CD4-positive, alpha-beta T cell treated with Interleukin-4 for 1 hour (primary cell): ENCODE results near the gene FSCN2.

Source experiments
- DNase-seq, 2 donors: peaks; one replicate each; pipeline ENCODE4 v3.0.0-alpha.2; 2020 to 2022

FSCN2 gene

DNA sequence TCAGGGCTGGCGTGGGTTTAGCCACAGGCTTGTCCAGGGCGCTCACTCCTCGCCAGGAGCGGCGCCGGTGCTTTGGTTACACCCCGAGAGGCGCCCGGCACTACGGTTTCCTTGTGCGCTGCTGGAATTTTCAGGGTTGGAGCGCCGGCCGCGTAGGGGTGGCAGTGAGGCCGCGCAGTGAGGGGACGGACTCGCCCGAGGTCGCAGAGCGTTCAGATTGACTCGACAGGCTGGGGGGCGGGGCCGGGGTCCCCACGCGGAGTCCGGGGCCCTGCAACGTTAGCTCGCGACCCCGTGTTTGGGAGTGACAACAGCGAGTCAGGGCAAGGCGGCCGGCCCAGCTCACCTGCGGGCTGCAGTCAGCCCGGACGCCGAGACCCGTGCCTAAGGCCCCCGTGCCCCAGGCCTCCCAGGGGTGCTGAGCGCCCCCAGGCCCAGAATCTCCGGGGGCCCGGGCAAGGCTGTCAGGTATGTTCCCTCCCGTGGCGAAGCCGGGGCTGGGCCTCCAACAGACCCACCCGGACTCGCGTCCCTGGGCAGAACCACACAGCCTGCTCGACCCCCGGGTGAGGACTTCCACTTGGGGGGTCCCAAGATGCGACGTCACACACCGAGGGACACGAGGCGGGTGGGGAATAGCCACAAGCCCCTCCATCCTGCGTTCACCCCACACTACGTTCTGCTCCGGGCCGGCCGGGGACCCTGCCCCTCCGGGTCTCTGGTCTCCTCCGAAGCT is 14.3 kb upstream of the FSCN2 start:
- peak in 1 of 2 donors; percentile 25 for DNase-seq

DNA sequence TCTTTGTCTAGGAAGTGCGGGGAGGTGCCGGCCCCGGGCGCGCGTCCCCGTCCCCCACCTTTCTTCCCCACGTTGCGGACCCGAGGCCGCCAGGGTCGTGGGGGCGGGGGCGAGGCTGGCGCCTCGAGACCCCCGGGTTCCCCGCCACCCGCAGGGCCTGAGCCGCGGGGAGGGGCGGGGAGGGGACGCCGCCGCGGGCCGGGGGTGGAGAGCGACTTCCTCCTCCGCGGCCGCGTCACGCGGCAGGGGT is 13.8 kb upstream of the FSCN2 start:
- DNase-seq: no peak

DNA sequence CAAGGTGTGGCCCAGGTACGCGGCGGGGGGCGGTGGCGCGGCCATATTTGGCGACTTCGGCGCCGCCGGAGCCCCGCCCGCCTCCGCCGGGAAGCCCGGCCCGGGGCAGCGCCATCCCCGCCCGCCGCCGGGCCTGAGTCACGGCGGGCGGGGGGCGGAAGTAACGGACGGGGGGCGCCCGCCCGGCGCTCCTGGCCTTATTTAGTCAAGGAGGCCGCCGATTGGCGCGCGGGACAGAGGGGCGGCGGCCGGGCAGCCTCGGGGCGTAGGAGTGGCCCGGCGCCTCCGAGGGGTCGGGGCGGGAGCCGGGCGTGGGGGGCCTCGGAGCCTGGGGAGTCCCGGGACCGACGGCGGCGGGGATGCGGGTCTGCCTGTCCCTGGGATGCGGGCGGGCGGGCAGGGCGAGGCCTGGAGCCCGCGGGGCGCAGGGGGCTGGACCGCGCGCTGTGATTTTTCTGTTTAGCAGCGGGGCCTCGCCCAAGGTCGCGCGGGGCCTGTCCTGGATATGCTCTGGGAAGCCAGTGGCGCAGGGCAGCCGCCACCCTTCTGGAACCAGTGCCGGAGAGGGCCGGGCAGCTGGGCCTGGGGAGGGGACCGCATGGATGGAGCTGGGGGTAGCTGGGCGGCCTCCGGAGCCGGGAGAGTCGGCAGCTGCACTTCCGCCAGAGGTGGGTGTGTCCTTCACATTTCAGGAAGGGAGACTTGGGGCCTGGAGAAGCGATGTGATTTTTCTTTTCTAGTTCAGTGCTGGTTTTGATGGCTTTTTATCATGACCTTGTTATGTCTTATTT is 13.2 kb upstream of the FSCN2 start:
- peak; percentile 67 to 74 for DNase-seq

DNA sequence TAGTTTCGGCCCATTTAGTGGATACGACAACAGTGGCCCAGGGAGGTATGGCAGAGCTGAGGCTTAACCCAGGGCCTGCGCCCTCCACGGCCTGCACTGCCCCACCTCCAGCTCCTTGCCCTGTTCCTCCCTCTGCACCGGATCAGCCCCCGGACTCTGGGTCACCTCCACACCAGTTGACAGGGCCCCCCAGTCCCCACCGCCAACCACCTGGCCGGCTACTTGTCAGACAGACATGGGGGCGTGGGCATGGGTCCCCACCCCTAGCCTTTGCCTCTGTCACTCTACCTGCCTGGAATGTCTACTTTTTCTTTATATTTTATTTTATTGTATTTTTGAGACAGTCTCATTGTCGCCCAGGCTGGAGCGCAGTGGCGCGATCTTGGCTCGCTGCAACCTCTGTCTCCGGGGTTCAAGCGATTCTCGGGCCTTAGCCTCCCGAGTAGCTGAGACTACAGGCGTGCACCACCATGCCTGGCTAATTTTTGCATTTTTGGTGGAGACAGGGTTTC is 12.6 kb upstream of the FSCN2 start:
- no peak for DNase-seq

DNA sequence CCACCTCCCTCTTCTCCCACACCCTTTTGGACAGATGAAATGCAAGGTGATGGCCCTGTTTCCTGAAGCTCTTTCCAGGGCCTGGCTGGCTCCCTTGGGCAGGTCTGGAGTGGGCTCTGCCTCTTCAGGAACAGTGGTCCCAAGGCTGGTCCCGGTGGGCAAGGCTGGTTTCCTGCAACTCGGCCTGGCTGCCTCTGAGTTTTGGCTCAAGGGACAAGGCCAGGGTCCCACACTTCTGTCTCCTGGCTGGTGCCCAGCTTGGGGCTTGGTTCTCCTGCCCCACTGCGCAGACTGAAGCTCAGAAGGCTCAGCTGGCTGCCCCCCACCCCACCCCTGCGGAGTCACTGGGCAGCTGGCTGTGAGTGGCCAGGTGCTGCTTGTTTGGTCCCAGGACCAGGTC is 11.7 kb upstream of the FSCN2 start:
- DNase-seq: no peak

DNA sequence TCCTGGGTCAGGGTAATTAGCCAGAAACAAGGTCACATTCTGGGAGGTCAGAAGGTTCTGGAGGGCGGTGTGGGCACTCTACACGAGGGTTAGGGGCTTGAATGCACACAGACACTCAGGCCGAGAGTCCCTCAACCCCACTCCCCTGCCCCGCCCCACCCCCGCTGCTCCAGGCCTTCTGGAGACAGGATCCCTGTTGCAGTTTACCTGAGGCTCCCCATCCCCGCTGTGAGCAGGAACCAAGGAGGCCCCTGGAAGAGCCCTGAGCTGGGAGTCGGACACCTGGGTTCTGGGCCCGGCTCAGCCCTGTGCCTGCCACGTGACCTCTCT is 11.2 kb upstream of the FSCN2 start:
- no peak for DNase-seq

DNA sequence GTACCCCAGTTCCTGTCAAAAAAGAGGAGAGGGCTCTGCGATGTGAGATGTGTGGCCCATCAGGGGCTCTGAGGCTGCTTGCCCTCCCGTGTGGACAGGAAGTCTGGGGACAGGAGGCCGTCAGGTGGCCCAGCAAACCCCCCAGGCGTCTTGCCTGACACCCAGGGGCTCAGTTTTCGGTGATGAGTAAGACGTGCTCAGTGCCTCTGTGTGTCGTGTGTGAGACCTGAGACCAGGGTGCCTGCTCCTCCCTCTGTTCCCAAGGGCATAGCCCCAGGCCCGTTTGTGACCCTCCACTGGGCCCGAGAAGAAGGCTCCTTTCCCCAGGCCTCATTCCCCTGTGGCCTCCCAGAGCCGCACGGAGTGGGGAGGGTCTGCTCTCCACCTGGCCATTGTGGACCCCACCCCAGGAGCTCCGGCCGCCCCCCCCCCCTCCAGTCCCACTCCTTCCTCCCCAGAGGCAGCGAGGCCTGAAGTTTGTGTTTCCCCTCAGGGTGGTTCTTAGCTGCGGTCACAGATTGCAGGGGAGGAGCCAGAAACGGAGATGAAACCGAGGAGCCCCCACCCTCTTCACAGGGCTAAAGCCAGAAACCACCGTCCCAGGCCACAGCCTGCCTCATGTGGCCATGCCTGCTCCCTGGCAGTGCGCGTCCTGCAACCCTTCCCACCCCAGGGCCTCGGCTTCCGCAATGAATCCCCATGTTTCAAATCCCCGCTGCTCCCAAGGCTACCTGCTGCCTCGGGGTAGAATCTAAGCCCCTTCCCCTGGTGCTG is 10.7 kb upstream of the FSCN2 start:
- DNase-seq: peak in 1 of 2 donors; percentile 67

DNA sequence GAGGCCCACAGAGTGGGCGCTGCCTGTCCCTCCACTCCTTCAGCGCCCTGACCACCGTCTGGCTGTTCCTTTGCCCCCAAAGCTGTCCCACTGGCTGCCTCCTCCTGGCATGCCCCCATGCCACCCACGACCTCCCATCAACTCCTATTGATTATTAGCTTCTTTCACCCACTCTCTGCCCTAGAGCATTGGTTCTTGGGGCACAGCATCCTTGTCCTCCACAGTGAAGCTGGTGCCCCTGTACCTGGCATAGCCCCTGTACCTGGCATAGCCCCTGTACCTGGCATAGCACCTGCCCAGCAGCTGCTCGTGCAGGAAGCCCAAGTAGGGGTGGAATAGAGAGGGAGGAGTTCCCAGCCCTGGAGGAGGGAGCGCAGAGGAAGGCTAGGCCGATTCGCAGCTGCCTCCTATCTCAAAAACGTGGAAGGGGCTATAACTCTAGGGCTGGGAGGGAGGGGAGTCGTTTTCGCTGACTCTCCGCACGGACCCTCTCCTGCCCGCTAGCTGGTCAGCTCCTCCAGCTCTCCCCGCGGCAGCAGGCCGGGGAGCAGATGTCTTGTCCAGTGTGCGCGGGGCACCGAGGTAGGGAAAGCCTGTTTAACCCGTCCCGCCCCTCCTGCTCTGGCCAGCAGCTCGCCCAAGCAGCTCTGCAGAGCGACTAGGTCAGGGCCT is 9.9 kb upstream of the FSCN2 start:
- DNase-seq: no peak

DNA sequence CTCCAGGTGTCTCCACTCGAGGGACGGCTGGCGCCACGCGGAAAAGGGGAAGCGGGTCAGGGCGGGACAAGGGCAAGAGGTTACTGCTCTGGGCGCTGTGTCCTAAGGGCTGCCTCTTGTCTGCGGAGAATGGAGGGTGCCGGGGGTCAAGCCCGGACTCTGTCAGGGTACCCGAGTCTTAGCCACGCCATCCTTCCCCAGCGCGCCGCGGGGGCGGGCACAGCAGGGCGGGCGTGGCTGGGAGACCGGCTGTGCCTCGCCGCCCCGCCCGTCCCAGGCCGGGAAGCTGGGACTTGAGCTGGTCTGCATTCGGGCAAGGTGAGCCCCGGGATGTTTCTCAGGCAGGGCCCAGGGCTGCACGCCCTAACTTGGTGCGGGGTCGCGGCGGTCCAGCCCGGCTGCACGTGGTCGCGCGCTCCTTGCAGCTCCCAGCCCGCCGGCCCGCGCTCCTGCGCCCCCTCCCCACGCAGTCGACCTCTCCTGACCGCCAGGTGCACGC is 9.3 kb upstream of the FSCN2 start:
- DNase-seq: peak in 1 of 2 donors; percentile 31

DNA sequence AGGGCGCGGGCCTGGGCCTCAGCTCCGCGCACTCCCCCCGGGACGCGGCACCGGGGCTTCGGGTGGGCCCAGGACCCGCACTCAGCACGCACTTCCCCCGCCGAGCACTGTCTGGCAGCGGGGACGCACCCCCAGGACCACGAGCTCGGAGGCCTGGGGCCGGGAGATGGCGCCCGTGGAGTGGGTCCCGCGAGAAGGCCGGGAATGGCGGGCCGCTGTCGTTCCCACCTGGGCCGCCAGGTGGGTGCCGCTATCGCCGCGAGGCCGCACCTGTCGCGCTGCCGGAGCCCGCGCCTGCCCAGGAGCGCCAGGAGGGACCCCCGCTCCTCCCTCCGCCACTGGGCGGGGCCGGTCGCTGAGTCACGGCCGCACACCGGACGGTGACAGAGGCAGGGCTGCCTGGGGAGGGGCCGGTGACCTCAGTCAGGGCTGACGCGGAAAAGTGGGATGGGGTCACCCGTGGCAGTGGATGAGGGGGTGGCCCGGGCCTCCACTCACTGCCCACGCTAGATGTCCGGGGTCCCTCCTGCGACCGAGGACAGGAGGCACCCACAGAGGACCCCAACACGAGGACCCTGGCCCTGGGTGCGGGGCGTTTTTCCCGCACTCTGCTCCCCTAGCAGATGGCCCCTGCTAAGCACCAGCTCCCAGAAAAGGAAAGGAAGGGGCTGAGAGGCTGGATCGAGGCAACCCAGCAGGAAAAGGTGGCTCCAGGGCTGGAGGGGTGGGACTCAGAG is 8.7 kb upstream of the FSCN2 start:
- peak; percentile 73 to 78 for DNase-seq

DNA sequence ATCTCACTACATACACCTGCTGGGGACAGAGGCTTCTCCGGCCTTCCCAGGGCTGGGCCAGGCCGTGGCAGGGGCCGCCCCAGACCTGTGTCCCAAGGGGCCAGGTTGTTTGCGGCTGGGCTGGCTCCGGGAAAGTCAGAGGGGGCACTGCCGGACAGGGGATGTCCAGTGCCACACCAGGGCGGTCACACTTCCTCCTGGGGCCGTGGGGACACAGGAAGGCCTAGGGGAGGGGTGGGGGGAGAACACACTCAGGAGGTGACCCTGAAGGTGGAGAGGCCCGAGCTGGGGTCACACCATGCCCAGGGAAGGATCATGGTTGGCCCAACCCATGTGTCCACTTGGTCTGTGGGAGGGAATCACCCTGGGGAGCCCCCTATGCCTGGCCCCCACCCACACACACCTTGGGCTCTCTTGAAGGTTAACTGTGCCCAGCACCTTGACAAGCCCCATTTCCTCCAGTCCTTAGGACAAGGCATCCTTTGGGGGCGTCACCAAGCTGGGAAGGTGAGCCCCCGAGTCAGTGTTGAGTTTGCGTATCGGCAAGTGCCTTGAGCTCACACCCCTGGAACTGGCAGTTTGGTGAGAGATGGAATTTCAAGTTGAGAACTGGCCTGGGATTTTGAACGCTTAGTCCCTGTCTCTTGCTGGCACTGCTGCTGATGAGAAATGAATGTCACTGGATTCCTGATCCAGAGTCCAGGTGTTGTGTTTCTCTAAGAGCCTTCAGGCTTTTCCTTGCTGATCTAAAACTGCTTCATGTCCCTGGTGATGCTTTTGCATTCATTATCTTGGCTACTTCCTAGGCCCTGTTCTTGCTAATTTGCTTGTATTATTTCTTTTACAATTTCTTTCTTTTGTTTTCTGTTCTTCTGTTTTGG is 7.9 kb upstream of the FSCN2 start:
- no peak for DNase-seq

DNA sequence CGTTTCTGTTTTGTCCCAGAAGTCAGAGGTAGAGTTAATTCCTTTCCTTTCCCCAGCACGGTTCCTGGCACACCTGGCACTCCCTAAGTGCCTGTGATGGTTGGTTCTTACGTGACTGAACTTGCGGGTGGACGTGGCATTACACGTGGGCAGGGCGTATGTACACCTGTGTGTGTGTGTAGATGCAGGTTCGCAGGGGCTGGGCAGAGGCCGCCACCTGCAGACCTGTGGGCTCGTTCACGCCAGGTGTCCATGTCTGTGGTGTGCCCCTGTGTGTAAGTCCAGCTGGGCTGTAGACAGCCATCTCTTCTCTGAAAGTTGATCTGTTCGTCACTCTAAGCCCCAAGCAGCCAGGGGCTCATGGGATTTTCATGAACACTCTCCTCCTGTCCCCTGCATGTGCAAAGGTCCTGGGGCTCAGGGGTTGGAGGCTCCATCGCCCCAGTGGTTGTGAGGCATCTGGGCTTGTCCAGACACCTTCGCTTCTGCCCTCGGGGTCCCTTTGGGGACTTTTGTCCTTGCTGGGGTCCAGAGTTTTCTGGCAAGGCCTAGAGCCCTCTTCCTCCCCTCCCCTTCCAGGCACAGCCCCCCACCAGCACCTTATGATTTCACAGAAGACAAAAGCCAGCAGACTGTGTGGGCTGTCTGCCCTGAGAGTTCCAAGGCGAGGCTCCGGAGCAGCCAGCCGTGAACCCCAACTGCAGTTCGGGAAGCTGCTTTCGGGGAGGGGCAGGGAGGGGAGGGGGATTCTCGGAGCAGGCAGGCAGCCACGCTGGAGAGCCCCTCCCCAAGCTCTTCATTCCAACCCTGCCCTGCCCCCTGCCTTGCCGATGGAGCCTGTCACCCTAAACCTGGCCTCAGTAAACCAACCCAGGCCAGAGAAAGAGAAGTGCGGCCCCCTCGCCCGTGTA is 5.4 kb upstream of the FSCN2 start:
- no peak for DNase-seq

DNA sequence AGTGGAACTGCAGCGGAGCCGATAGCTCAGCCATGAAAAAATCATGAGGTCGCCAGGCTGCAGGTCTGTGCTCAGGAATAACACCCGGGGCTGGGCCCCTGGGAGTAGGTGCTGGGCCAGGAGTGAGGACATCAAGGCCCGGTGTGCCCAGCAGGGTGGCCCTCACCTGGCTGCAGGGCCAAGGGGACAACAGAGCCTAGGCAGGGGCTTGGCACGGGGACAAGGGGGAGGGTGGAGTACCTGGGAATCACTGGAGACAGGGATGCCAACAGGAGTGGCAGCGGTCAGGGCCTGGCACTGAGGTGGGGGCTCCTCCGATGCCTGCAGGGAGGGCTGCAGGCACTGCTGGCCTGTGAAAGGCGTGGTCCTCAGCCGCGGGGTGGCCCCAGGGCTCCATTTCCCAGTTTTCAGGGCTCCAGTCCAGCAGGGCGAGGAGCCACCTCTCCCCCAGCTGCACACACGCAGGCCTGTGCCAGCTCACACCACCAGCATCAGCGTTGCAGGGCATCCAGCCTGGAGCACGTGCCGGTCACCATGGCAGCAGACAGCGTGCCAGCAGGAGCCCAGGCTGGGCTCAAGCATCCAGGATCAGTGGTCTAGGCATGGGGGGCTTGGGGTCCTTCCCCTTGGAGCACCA is 4.7 kb upstream of the FSCN2 start:
- no peak for DNase-seq

DNA sequence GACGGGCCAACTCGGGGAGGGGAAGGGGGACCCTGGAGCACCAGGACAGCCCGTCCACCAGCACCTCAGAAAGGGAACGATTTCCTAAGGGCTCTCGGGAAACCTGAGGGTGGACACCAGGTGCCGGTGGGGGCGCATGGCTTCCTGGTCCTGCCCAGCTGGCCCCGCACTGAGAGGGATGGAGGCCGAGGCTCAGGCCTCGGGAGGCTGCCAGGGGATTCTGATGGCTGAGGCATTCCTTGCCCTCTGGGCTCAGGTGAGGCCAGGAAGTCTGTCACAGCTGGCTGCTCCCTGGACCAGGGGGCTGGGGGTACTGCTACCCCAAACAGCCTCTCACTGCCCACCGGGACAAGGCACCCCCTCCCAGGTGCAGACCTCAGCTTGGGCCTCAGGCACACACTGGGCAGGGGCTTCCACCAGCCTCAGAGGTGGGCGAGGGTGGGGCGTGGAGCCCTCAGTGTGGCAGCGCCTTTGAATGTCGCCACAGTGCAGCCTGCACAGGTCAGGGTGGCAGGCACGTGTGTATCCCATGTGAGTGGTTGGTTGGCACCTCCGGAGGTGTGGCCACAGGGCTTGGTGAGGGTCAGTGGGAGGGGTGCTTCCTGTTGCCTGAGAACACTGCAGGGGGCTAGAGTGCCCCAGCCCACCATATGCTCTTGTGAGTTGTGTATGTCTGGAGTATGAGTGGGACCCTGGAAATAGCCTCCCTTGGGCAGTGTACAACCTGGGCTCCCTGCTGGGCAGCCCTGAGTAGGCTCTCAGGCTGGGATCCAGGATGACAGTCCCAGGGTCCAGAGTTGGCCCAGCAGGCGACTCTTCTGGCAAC is 3.9 kb upstream of the FSCN2 start:
- no peak for DNase-seq

DNA sequence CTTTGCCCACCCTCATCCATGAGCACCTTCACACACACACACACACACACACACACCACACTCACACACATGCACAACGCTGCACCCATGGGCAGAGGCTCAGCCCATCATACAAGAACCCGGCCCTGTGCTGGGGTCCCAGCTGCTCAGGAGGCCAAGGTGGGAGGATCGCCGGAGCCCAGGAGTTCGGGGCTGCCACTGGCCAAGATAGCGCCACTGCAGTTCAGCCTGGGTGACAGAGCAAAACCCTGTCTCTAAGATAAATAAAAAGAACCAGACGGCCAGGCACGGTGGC is 3.4 kb upstream of the FSCN2 start:
- DNase-seq: no peak

DNA sequence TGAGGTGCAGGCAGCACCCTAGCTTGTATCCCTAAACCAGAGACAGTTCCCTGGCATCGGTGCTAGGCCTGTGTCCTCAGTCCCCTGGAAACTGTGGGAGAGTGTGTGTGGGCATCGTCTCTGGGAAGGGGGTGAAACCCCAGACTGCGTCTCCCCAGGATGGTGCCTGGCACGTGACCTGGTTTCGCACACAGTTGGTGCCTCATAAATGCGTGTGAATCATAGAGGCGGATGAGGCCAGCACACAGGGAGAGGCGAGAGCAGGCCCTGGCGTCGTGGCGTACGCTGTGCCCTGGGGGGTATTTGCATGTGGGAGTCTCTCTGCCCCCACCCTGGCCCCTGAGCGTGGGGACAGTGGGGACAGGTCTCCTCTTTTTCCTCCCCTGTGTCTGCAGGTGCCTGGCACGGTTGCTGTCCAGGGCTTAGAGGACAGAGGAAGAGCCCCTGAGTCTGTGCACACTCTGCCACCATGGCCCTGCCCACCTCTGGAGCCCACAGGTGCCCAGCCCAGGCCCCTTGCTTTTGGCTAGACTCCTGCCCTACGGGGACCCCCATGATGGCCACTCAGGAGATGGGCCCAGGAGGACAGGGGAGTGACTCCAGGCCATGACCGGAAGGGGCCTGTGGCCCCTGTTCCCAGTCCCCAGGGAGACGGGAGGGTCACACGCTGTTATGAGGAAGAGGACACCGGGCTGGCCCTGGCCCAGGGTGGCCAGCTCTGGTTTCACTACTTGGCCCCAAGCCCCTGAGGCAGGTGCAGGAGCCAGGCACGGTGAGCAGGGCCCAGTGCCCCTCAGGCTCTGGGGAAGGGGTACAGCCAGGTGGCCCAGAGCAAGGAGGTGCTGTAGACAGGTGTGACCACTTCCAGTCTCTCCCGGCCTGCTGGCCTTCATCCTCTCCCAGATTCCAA is 1.3 kb upstream of the FSCN2 start:
- no peak for DNase-seq

DNA sequence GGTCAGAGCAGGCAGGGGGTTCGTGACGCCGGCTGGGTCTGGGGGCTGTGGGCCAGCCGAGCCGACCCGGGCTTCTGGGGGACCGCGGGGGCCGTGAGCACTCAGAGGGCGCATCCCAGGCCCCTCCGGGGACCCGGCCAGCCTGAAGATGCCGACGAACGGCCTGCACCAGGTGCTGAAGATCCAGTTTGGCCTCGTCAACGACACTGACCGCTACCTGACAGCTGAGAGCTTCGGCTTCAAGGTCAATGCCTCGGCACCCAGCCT is 140 bp downstream of the FSCN2 start:
- DNase-seq: no peak
